ENCODE data around the gene MCTP1.

Gene MCTP1

GRCh38 chr5:94750681-94751080 is 534.2 kb downstream of the MCTP1 start:
- no peak overlapping the region for H3K4me2 ChIP-seq (ENCODE audit: low read length)
- H3K9me3 ChIP-seq (ENCODE audit: control insufficient read depth, insufficient read depth, low read length), result no peaks in the 10 kb centered on the region

GRCh38 chr5:94749042-94749441 is 535.9 kb downstream of the MCTP1 start:
- peaks cover 35% of the 10 kb centered on the region for H3K4me1 ChIP-seq (ENCODE audit: control insufficient read depth, low read length)
- no peaks in the 10 kb centered on the region for H3K79me2 ChIP-seq (ENCODE audit: control insufficient read depth, low read length)
- no peaks in the 10 kb centered on the region for H3K9me2 ChIP-seq (replicated peaks; ENCODE audit: control insufficient read depth, low read length)
- H3K27ac ChIP-seq (ENCODE audit: low read depth, low read length), result no peak overlapping the region
- H3K27me3 ChIP-seq (ENCODE audit: control insufficient read depth, low read length), result no peaks in the 10 kb centered on the region
- TF ChIP-seq EZH2phosphoT487 (IDR thresholded peaks at IDR 0.05; ENCODE audit: borderline replicate concordance, low read length) (no peak), CTCF (IDR thresholded peaks at IDR 0.05; ENCODE audit: low read depth, low read length, poor library complexity, severe bottlenecking) (no peak)
- H3K36me3 ChIP-seq (ENCODE audit: control insufficient read depth, low read length), result no peaks in the 10 kb centered on the region
- H4K20me1 ChIP-seq (ENCODE audit: control insufficient read depth, insufficient read depth, low read depth, low read length), result no peaks in the 10 kb centered on the region
- no peak overlapping the region for H3K4me3 ChIP-seq (ENCODE audit: low read length)
- no peak overlapping the region for H3K4me2 ChIP-seq (ENCODE audit: low read length)
- no peaks in the 10 kb centered on the region for H3K9me3 ChIP-seq (ENCODE audit: control insufficient read depth, insufficient read depth, low read length)
- H3F3A ChIP-seq (ENCODE audit: control insufficient read depth, insufficient read depth), result no peaks in the 10 kb centered on the region

More at GRCh38 chr5:94750681-94751080, 534.2 kb downstream of the MCTP1 start:
- no peaks in the 10 kb centered on the region for H3K36me3 ChIP-seq (ENCODE audit: control insufficient read depth, low read length)
- no peak overlapping the region for H3K4me3 ChIP-seq (ENCODE audit: low read length)
- H3K27me3 ChIP-seq (ENCODE audit: control insufficient read depth, low read length), result no peaks in the 10 kb centered on the region
- H3K9me2 ChIP-seq (replicated peaks; ENCODE audit: control insufficient read depth, low read length), result no peaks in the 10 kb centered on the region
- H3F3A ChIP-seq (ENCODE audit: control insufficient read depth, insufficient read depth), result no peaks in the 10 kb centered on the region
- H3K79me2 ChIP-seq (ENCODE audit: control insufficient read depth, low read length), result no peaks in the 10 kb centered on the region
- H4K20me1 ChIP-seq (ENCODE audit: control insufficient read depth, insufficient read depth, low read depth, low read length), result no peaks in the 10 kb centered on the region
- TF ChIP-seq EZH2phosphoT487 (IDR thresholded peaks at IDR 0.05; ENCODE audit: borderline replicate concordance, low read length) (no peak), CTCF (IDR thresholded peaks at IDR 0.05; ENCODE audit: low read depth, low read length, poor library complexity, severe bottlenecking) (no peak)
- peaks cover 34% of the 10 kb centered on the region for H3K4me1 ChIP-seq (ENCODE audit: control insufficient read depth, low read length)
- no peak overlapping the region for H3K27ac ChIP-seq (ENCODE audit: low read depth, low read length)

- Histone ChIP-seq H3K4me2 (ENCODE audit: low read length) (no peak overlapping the region), H3K79me2 (ENCODE audit: control insufficient read depth, low read length) (no peaks in the 10 kb centered on the region), H3K27ac (ENCODE audit: low read depth, low read length) (no peak overlapping the region), H3F3A (ENCODE audit: control insufficient read depth, insufficient read depth) (no peaks in the 10 kb centered on the region), H3K27me3 (ENCODE audit: control insufficient read depth, low read length) (no peaks in the 10 kb centered on the region), H3K36me3 (ENCODE audit: control insufficient read depth, low read length) (no peaks in the 10 kb centered on the region), H4K20me1 (ENCODE audit: control insufficient read depth, insufficient read depth, low read depth, low read length) (no peaks in the 10 kb centered on the region), H3K4me3 (ENCODE audit: low read length) (no peak overlapping the region), H3K4me1 (ENCODE audit: control insufficient read depth, low read length) (peaks cover 35% of the 10 kb centered on the region), H3K9me2 (replicated peaks; ENCODE audit: control insufficient read depth, low read length) (no peaks in the 10 kb centered on the region), H3K9me3 (ENCODE audit: control insufficient read depth, insufficient read depth, low read length) (no peaks in the 10 kb centered on the region)
- TF ChIP-seq CTCF (IDR thresholded peaks at IDR 0.05; ENCODE audit: low read depth, low read length, poor library complexity, severe bottlenecking) (no peak), EZH2phosphoT487 (IDR thresholded peaks at IDR 0.05; ENCODE audit: borderline replicate concordance, low read length) (no peak)
These were observed 536.7 kb downstream of the MCTP1 start for GRCh38 chr5:94748212-94748611.
